GM12892 (cell line): ENCODE data around the gene KIF1C.
A peak's percentile ranks its signal among the peaks of the same experiment; 100 is the strongest.
"Not testable (repeated sequence)": the region's sequence is repeated elsewhere in the genome, so short reads cannot be mapped to it uniquely, and the experiment has no call there.

Source experiments
- DNase-seq: peaks from one replicate; pipeline ENCODE4 v3.0.0; 2011; ENCODE audit not compliant: insufficient read length
- FAIRE-seq: peaks from 2 replicates; lab custom pipeline; 2011; peaks lifted over from hg19 to GRCh38; lab: Jason Lieb, UNC
- POLR2A ChIP-seq: IDR thresholded peaks from 2 replicates; pipeline ENCODE4 v1.6.1; 2011; ENCODE audit warnings: low read depth, low read length, control low read depth
- POLR2AphosphoS5 ChIP-seq: IDR thresholded peaks from 2 replicates; pipeline ENCODE4 v1.6.1; 2011; ENCODE audit warnings: low read depth, low read length, control low read depth
- TAF1 ChIP-seq: IDR thresholded peaks from 2 replicates; pipeline ENCODE4 v1.6.1; 2011; ENCODE audit warnings: low read depth, mild to moderate bottlenecking, control low read depth, low read length, borderline replicate concordance

Gene KIF1C

GRCh38 chr17:5019475-5019956 lies 21.8 kb downstream of the KIF1C start:
- DNase-seq: peak; percentile 48
- no peak for FAIRE-seq

GRCh38 chr17:5020502-5021023 lies 22.8 kb downstream of the KIF1C start:
- no peak for FAIRE-seq
- no peak for TF ChIP-seq POLR2AphosphoS5
- TF ChIP-seq POLR2A: no peak
- no peak for TF ChIP-seq TAF1
- no peak for DNase-seq

More at GRCh38 chr17:5019475-5019956, 21.8 kb downstream of the KIF1C start:
- TF ChIP-seq POLR2A (no peak), POLR2AphosphoS5 (no peak), TAF1 (no peak)

- DNase-seq: no peak
- no peak for TF ChIP-seq POLR2A
- TF ChIP-seq POLR2AphosphoS5: no peak
- no peak for TF ChIP-seq TAF1
- FAIRE-seq: no peak
Observed at GRCh38 chr17:5022171-5022711, 24.5 kb downstream of the KIF1C start.

- no peak for FAIRE-seq
- TF ChIP-seq TAF1 (no peak), POLR2AphosphoS5 (no peak), POLR2A (no peak)
- DNase-seq: no peak
Observed at GRCh38 chr17:5023588-5024147, 25.9 kb downstream of the KIF1C start.

- no peak for DNase-seq
- no peak for FAIRE-seq
- no peak for TF ChIP-seq POLR2AphosphoS5
- no peak for TF ChIP-seq POLR2A
- TF ChIP-seq TAF1: no peak
Observed at GRCh38 chr17:5024604-5025003, 26.9 kb downstream of the KIF1C start.

GRCh38 chr17:5027299-5027698 lies 29.5 kb downstream of the KIF1C start:
- FAIRE-seq: no peak
- no peak for DNase-seq
- TF ChIP-seq POLR2A (no peak), POLR2AphosphoS5 (no peak), TAF1 (no peak)

GRCh38 chr17:5027916-5028315 lies 30.2 kb downstream of the KIF1C start:
- FAIRE-seq: no peak
- TF ChIP-seq POLR2A (no peak), POLR2AphosphoS5 (no peak), TAF1 (no peak)
- DNase-seq: no peak

- DNase-seq, FAIRE-seq: not testable (repeated sequence)
Observed at GRCh38 chr17:5030168-5030567, 32.4 kb downstream of the KIF1C start.

- TF ChIP-seq POLR2AphosphoS5 (no peak), TAF1 (no peak), POLR2A (no peak)
- DNase-seq (peak; percentile 76), FAIRE-seq (peak; percentile 95)
Observed at GRCh38 chr17:5031365-5032082, 33.8 kb downstream of the KIF1C start.

GRCh38 chr17:5032865-5033264 lies 35.1 kb downstream of the KIF1C start:
- FAIRE-seq: no peak
- no peak for DNase-seq
- TF ChIP-seq POLR2AphosphoS5 (no peak), POLR2A (no peak), TAF1 (no peak)

- FAIRE-seq (no peak), DNase-seq (no peak)
- no peak for TF ChIP-seq TAF1
- no peak for TF ChIP-seq POLR2AphosphoS5
- no peak for TF ChIP-seq POLR2A
Observed at GRCh38 chr17:5033352-5034015, 35.7 kb downstream of the KIF1C start.
